Measurements from ENCODE around the gene PIP5K1C.
A peak's percentile ranks its signal among the peaks of the same experiment; 100 is the strongest.

Gene PIP5K1C

GRCh38 chr19:3700242-3701032 lies at the start of gene PIP5K1C:
Gene PIP5K1C (minus strand): TSS chr19:3700468. CDS start chr19:3700390, 78 bp downstream.
- Histone ChIP-seq H3K4me3 (ENCODE audit: low read depth, low read length) (peak within 1 kb of the TSS; percentile 87), H3K27ac (ENCODE audit: low read depth, low read length) (no peak within 1 kb of the TSS), H3K9ac (ENCODE audit: low read length) (peak within 1 kb of the TSS; percentile 83), H3K36me3 (ENCODE audit: control insufficient read depth, insufficient read depth, low read length) (peaks cover under 1% of the 10 kb centered on the region; the same call in 1 of the 2 replicates), H3K27me3 (ENCODE audit: control insufficient read depth, insufficient read depth, low read length) (no peaks in the 10 kb centered on the region), H3K9me3 (ENCODE audit: control insufficient read depth, insufficient read depth, low read depth, low read length) (no peaks in the 10 kb centered on the region), H3K4me1 (ENCODE audit: control insufficient read depth, insufficient read depth, low read length) (no peaks in the 10 kb centered on the region; the same call in 1 of the 2 replicates)

GRCh38 chr19:3748965-3749364 lies 48.7 kb upstream of the PIP5K1C start:
- H3K4me1 ChIP-seq (ENCODE audit: control insufficient read depth, insufficient read depth, low read length): no peaks in the 10 kb centered on the region
- H3K9ac ChIP-seq (ENCODE audit: low read length): no peak overlapping the region

GRCh38 chr19:3746371-3747056 lies 46.2 kb upstream of the PIP5K1C start:
- peaks cover 18% of the 10 kb centered on the region for H3K36me3 ChIP-seq (ENCODE audit: control insufficient read depth, insufficient read depth, low read length)
- H3K9ac ChIP-seq (ENCODE audit: low read length): no peak overlapping the region
- no peaks in the 10 kb centered on the region for H3K27me3 ChIP-seq (ENCODE audit: control insufficient read depth, insufficient read depth, low read length)

More at GRCh38 chr19:3748965-3749364, 48.7 kb upstream of the PIP5K1C start:
- Histone ChIP-seq H3K9me3 (ENCODE audit: control insufficient read depth, insufficient read depth, low read depth, low read length) (no peaks in the 10 kb centered on the region), H3K27me3 (ENCODE audit: control insufficient read depth, insufficient read depth, low read length) (no peaks in the 10 kb centered on the region), H3K36me3 (ENCODE audit: control insufficient read depth, insufficient read depth, low read length) (peaks cover 37% of the 10 kb centered on the region), H3K27ac (ENCODE audit: low read depth, low read length) (no peak overlapping the region), H3K4me3 (ENCODE audit: low read depth, low read length) (no peak overlapping the region)

GRCh38 chr19:3745363-3746045 lies 45.2 kb upstream of the PIP5K1C start:
- Histone ChIP-seq H3K4me3 (ENCODE audit: low read depth, low read length) (no peak overlapping the region), H3K9ac (ENCODE audit: low read length) (no peak overlapping the region), H3K36me3 (ENCODE audit: control insufficient read depth, insufficient read depth, low read length) (peaks cover 13% of the 10 kb centered on the region), H3K4me1 (ENCODE audit: control insufficient read depth, insufficient read depth, low read length) (no peaks in the 10 kb centered on the region), H3K27me3 (ENCODE audit: control insufficient read depth, insufficient read depth, low read length) (no peaks in the 10 kb centered on the region), H3K27ac (ENCODE audit: low read depth, low read length) (no peak overlapping the region), H3K9me3 (ENCODE audit: control insufficient read depth, insufficient read depth, low read depth, low read length) (no peaks in the 10 kb centered on the region)

More at GRCh38 chr19:3746371-3747056, 46.2 kb upstream of the PIP5K1C start:
- no peaks in the 10 kb centered on the region for H3K4me1 ChIP-seq (ENCODE audit: control insufficient read depth, insufficient read depth, low read length)
- H3K27ac ChIP-seq (ENCODE audit: low read depth, low read length): no peak overlapping the region
- no peak overlapping the region for H3K4me3 ChIP-seq (ENCODE audit: low read depth, low read length)
- no peaks in the 10 kb centered on the region for H3K9me3 ChIP-seq (ENCODE audit: control insufficient read depth, insufficient read depth, low read depth, low read length)

GRCh38 chr19:3743486-3743885 lies 43.2 kb upstream of the PIP5K1C start:
- H3K27me3 ChIP-seq (ENCODE audit: control insufficient read depth, insufficient read depth, low read length): no peaks in the 10 kb centered on the region
- no peak overlapping the region for H3K27ac ChIP-seq (ENCODE audit: low read depth, low read length)

GRCh38 chr19:3740431-3740830 lies 40.2 kb upstream of the PIP5K1C start:
- no peaks in the 10 kb centered on the region for H3K9me3 ChIP-seq (ENCODE audit: control insufficient read depth, insufficient read depth, low read depth, low read length)

More at GRCh38 chr19:3743486-3743885, 43.2 kb upstream of the PIP5K1C start:
- H3K9ac ChIP-seq (ENCODE audit: low read length): no peak overlapping the region
- no peaks in the 10 kb centered on the region for H3K9me3 ChIP-seq (ENCODE audit: control insufficient read depth, insufficient read depth, low read depth, low read length)
- H3K4me1 ChIP-seq (ENCODE audit: control insufficient read depth, insufficient read depth, low read length): no peaks in the 10 kb centered on the region
- H3K36me3 ChIP-seq (ENCODE audit: control insufficient read depth, insufficient read depth, low read length): peaks cover 4% of the 10 kb centered on the region
- no peak overlapping the region for H3K4me3 ChIP-seq (ENCODE audit: low read depth, low read length)

GRCh38 chr19:3738477-3739220 lies 38.4 kb upstream of the PIP5K1C start:
- H3K9me3 ChIP-seq (ENCODE audit: control insufficient read depth, insufficient read depth, low read depth, low read length): no peaks in the 10 kb centered on the region

More at GRCh38 chr19:3740431-3740830, 40.2 kb upstream of the PIP5K1C start:
- no peak overlapping the region for H3K27ac ChIP-seq (ENCODE audit: low read depth, low read length)
- H3K4me3 ChIP-seq (ENCODE audit: low read depth, low read length): no peak overlapping the region
- H3K36me3 ChIP-seq (ENCODE audit: control insufficient read depth, insufficient read depth, low read length): peaks cover 23% of the 10 kb centered on the region
- H3K27me3 ChIP-seq (ENCODE audit: control insufficient read depth, insufficient read depth, low read length): no peaks in the 10 kb centered on the region
- no peak overlapping the region for H3K9ac ChIP-seq (ENCODE audit: low read length)
- no peaks in the 10 kb centered on the region for H3K4me1 ChIP-seq (ENCODE audit: control insufficient read depth, insufficient read depth, low read length)

GRCh38 chr19:3737487-3738205 lies 37.4 kb upstream of the PIP5K1C start:
- no peaks in the 10 kb centered on the region for H3K4me1 ChIP-seq (ENCODE audit: control insufficient read depth, insufficient read depth, low read length)
- no peak overlapping the region for H3K9ac ChIP-seq (ENCODE audit: low read length)
- no peaks in the 10 kb centered on the region for H3K9me3 ChIP-seq (ENCODE audit: control insufficient read depth, insufficient read depth, low read depth, low read length)
- H3K36me3 ChIP-seq (ENCODE audit: control insufficient read depth, insufficient read depth, low read length): peaks cover 30% of the 10 kb centered on the region
- H3K27ac ChIP-seq (ENCODE audit: low read depth, low read length): no peak overlapping the region
- H3K4me3 ChIP-seq (ENCODE audit: low read depth, low read length): no peak overlapping the region
- no peaks in the 10 kb centered on the region for H3K27me3 ChIP-seq (ENCODE audit: control insufficient read depth, insufficient read depth, low read length)

More at GRCh38 chr19:3738477-3739220, 38.4 kb upstream of the PIP5K1C start:
- H3K9ac ChIP-seq (ENCODE audit: low read length): no peak overlapping the region
- H3K27me3 ChIP-seq (ENCODE audit: control insufficient read depth, insufficient read depth, low read length): no peaks in the 10 kb centered on the region
- H3K4me1 ChIP-seq (ENCODE audit: control insufficient read depth, insufficient read depth, low read length): no peaks in the 10 kb centered on the region
- no peak overlapping the region for H3K27ac ChIP-seq (ENCODE audit: low read depth, low read length)
- no peak overlapping the region for H3K4me3 ChIP-seq (ENCODE audit: low read depth, low read length)
- H3K36me3 ChIP-seq (ENCODE audit: control insufficient read depth, insufficient read depth, low read length): peaks cover 28% of the 10 kb centered on the region

GRCh38 chr19:3736106-3736724 lies 35.9 kb upstream of the PIP5K1C start:
- no peak overlapping the region for H3K27ac ChIP-seq (ENCODE audit: low read depth, low read length)
- no peaks in the 10 kb centered on the region for H3K9me3 ChIP-seq (ENCODE audit: control insufficient read depth, insufficient read depth, low read depth, low read length)
- H3K4me3 ChIP-seq (ENCODE audit: low read depth, low read length): no peak overlapping the region
- no peak overlapping the region for H3K9ac ChIP-seq (ENCODE audit: low read length)
- peaks cover 30% of the 10 kb centered on the region for H3K36me3 ChIP-seq (ENCODE audit: control insufficient read depth, insufficient read depth, low read length)
- no peaks in the 10 kb centered on the region for H3K4me1 ChIP-seq (ENCODE audit: control insufficient read depth, insufficient read depth, low read length)
- H3K27me3 ChIP-seq (ENCODE audit: control insufficient read depth, insufficient read depth, low read length): no peaks in the 10 kb centered on the region

GRCh38 chr19:3734310-3734600 lies 34.0 kb upstream of the PIP5K1C start:
- H3K4me3 ChIP-seq (ENCODE audit: low read depth, low read length): no peak overlapping the region
- H3K27ac ChIP-seq (ENCODE audit: low read depth, low read length): no peak overlapping the region
- H3K27me3 ChIP-seq (ENCODE audit: control insufficient read depth, insufficient read depth, low read length): no peaks in the 10 kb centered on the region
- H3K9me3 ChIP-seq (ENCODE audit: control insufficient read depth, insufficient read depth, low read depth, low read length): no peaks in the 10 kb centered on the region
- H3K9ac ChIP-seq (ENCODE audit: low read length): no peak overlapping the region
- H3K36me3 ChIP-seq (ENCODE audit: control insufficient read depth, insufficient read depth, low read length): peaks cover 30% of the 10 kb centered on the region
- no peaks in the 10 kb centered on the region for H3K4me1 ChIP-seq (ENCODE audit: control insufficient read depth, insufficient read depth, low read length)
